ENCODE measurements around the gene LLCFC1. TPM values are rescaled to one million over a fixed set of nuclear protein-coding genes. Genes with fewer than 3 reads are reported as not detected.

LLCFC1 gene
- total and polyA plus RNA-seq, 3 donors from 2014 or later, result 14.1 to 73.2 (median 38.5) TPM

DNA sequence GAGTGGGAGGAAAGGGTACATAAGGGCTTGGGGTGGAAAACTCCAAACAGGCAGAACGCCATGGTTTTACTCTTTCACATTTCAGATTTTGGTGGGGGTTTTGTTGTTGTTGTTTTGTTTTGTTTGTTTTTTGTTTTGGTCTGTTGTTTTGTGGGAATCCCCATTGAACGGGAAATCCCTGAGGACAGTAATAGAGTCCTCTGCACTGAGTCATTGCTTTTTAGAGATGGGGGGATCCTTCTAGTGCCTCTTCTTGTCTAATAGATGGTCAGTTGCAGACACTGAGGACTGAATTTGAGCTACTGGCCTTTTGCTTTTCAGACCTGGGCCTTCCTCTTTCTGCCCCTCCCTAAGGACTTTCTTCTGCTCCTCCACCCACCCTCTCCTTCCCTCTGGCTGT is 25.7 kb upstream of the LLCFC1 start:
- intact Hi-C loops (cut with DNase I; ENCODE audit: low total_unique reads), result no loop called here
- TF ChIP-seq, protein P1, sequence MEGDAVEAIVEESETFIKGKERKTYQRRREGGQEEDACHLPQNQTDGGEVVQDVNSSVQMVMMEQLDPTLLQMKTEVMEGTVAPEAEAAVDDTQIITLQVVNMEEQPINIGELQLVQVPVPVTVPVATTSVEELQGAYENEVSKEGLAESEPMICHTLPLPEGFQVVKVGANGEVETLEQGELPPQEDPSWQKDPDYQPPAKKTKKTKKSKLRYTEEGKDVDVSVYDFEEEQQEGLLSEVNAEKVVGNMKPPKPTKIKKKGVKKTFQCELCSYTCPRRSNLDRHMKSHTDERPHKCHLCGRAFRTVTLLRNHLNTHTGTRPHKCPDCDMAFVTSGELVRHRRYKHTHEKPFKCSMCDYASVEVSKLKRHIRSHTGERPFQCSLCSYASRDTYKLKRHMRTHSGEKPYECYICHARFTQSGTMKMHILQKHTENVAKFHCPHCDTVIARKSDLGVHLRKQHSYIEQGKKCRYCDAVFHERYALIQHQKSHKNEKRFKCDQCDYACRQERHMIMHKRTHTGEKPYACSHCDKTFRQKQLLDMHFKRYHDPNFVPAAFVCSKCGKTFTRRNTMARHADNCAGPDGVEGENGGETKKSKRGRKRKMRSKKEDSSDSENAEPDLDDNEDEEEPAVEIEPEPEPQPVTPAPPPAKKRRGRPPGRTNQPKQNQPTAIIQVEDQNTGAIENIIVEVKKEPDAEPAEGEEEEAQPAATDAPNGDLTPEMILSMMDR (IDR thresholded peaks at IDR 0.05), result no peak
- TF ChIP-seq POLR2A (IDR thresholded peaks at IDR 0.05), result no peak
- 81 to 97% methylated on average over 2 of the region's 2 CpGs for WGBS, 2 donors
- DNase-seq, result no peak
- no peaks in the 10 kb centered on the region for H3K27me3 ChIP-seq
- H3K27ac ChIP-seq, result no peak overlapping the region
- H3K9me3 ChIP-seq, result no peaks in the 10 kb centered on the region
- H3K4me3 ChIP-seq, result no peak overlapping the region
- H3K36me3 ChIP-seq (ENCODE audit: low read depth, missing control alignments), result no peaks in the 10 kb centered on the region
- no peaks in the 10 kb centered on the region for H3K4me1 ChIP-seq

DNA sequence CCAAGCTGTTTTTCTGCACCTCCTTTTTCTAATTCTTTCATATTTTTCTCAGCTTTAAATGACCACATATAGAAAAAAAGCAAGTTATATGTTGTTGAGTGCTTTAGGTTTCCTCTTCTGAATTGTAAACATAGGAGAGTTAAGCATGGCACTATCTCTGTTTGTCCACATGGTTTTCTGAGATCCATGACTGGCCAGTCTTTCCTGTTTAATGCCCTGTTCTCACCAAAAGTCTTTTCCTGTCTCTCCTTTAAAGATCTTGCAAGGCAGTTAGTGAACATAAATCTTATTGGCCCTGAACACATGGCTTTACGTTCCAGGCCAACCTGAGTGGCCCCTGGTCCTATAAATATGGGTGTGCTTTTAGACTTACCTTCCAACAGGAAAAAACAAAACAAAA is 25.2 kb upstream of the LLCFC1 start:
- intact Hi-C loops (cut with DNase I; ENCODE audit: low total_unique reads), result no loop called here
- H3K4me3 ChIP-seq, result no peak overlapping the region
- no peak overlapping the region for H3K27ac ChIP-seq
- no peaks in the 10 kb centered on the region for H3K27me3 ChIP-seq
- H3K36me3 ChIP-seq (ENCODE audit: low read depth, missing control alignments), result no peaks in the 10 kb centered on the region
- DNase-seq, result no peak
- H3K4me1 ChIP-seq, result no peaks in the 10 kb centered on the region
- 50 to 55% methylated on average over 1 of the region's 1 CpG for WGBS, 2 donors
- TF ChIP-seq, protein P1 (IDR thresholded peaks at IDR 0.05), result no peak
- TF ChIP-seq POLR2A (IDR thresholded peaks at IDR 0.05), result no peak
- no peaks in the 10 kb centered on the region for H3K9me3 ChIP-seq

DNA sequence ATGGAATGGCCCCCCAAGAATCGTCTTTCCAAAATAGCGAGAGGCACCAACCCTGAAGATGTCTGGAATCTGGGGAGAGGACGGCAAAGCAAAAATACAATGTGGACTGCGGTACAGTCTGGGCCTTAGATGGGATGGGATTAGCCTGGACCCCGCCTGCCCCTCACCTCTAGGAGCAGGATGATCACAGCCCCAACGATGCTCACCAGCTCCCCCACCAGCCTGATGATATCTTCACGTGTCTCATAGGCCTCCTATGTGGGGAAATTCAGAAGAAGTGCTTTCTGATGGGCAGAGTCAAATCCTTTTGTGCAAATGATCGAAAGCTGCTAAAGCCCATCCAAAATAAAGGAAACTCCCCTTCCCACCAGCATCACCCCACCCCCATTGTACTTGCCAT is 24.0 kb upstream of the LLCFC1 start:
- Histone ChIP-seq H3K27ac (no peak overlapping the region), H3K4me1 (no peaks in the 10 kb centered on the region), H3K9me3 (no peaks in the 10 kb centered on the region), H3K27me3 (no peaks in the 10 kb centered on the region), H3K36me3 (ENCODE audit: low read depth, missing control alignments) (no peaks in the 10 kb centered on the region), H3K4me3 (no peak overlapping the region)
- no peak for TF ChIP-seq POLR2A (IDR thresholded peaks at IDR 0.05)
- TF ChIP-seq, protein P1 (IDR thresholded peaks at IDR 0.05), result no peak
- intact Hi-C loops (cut with DNase I; ENCODE audit: low total_unique reads), result no loop called here
- 89% methylated on average over 8 of the region's 8 CpGs for WGBS, 2 donors
- DNase-seq, result no peak

DNA sequence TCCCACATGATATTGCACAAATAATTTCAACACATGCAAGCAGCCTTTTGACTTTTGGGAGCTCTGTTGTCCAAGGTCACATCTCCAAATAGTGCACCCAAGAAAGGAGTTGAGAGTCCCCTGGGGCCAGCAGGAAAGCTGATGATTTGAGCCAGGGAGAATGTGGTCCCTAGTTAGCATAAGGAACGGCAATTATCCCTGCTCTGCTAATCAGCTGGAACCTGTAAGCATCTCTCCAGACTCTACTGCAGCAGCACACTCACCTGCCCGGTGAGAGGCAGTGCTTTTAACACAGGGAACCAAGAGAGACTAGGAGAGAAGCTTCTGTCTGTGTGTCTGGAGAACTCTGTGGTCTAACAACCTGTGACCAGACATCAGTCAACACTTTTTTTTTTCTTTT is 22.8 kb upstream of the LLCFC1 start:
- intact Hi-C loops (cut with DNase I; ENCODE audit: low total_unique reads), result no loop called here
- H3K36me3 ChIP-seq (ENCODE audit: low read depth, missing control alignments), result no peaks in the 10 kb centered on the region
- no peak overlapping the region for H3K27ac ChIP-seq
- H3K4me1 ChIP-seq, result no peaks in the 10 kb centered on the region
- H3K9me3 ChIP-seq, result no peaks in the 10 kb centered on the region
- no peak for TF ChIP-seq POLR2A (IDR thresholded peaks at IDR 0.05)
- TF ChIP-seq, protein P1 (IDR thresholded peaks at IDR 0.05), result no peak
- no peak for DNase-seq
- no peak overlapping the region for H3K4me3 ChIP-seq
- H3K27me3 ChIP-seq, result no peaks in the 10 kb centered on the region
- WGBS, 2 donors, result 60 to 69% methylated on average over 2 of the region's 2 CpGs

DNA sequence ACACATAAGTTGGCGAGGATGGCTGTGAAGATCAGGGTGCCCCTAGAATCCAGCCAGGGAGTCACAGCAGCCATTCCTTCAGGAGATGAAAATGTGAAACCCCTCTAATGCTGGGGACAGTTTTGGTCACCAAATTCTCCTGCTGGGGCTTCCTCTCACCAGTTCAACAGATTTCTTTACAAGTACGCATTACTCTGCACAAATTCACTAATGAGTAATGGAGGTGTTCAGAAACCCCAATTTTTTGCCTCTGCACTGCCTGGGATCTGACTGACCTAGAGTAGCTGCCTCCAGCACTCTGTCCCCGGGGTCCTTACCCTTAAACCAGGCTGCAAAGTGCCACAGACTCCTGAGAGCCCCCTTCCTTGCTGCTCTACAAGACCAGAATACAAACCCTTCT is 21.8 kb upstream of the LLCFC1 start:
- DNase-seq, result no peak
- Histone ChIP-seq H3K9me3 (no peaks in the 10 kb centered on the region), H3K27ac (no peak overlapping the region), H3K27me3 (no peaks in the 10 kb centered on the region), H3K4me3 (no peak overlapping the region), H3K4me1 (no peaks in the 10 kb centered on the region), H3K36me3 (ENCODE audit: low read depth, missing control alignments) (no peaks in the 10 kb centered on the region)
- WGBS, 2 donors, result 83 to 85% methylated on average over 3 of the region's 3 CpGs
- intact Hi-C loops (cut with DNase I; ENCODE audit: low total_unique reads), result no loop called here
- TF ChIP-seq, protein P1 (IDR thresholded peaks at IDR 0.05), result no peak
- TF ChIP-seq POLR2A (IDR thresholded peaks at IDR 0.05), result no peak

Measured in testis (tissue), 3 donors.